GM18505 (cell line): ENCODE measurements around the gene SUPT20HL1.
"Not testable (repeated sequence)": the region's sequence is repeated elsewhere in the genome, so short reads cannot be mapped to it uniquely, and the experiment has no call there.

ENCODE experiments used
- ATAC-seq: cut with Tn5 transposase; IDR thresholded peaks from one replicate; pipeline ENCODE4 v1.9.1; 2021; ENCODE audit not compliant: unreplicated experiment
- POLR2A ChIP-seq: IDR thresholded peaks from 4 replicates; pipeline ENCODE4 v1.6.1; 2011; ENCODE audit warnings: borderline replicate concordance; ENCODE audit not compliant: insufficient read depth, insufficient read length; ENCODE audit errors: extremely low read depth

The SUPT20HL1 gene

GRCh38 chrX:24371391-24371972 is 11.0 kb downstream of the SUPT20HL1 start:
- peak; percentile 62 for ATAC-seq

DNA sequence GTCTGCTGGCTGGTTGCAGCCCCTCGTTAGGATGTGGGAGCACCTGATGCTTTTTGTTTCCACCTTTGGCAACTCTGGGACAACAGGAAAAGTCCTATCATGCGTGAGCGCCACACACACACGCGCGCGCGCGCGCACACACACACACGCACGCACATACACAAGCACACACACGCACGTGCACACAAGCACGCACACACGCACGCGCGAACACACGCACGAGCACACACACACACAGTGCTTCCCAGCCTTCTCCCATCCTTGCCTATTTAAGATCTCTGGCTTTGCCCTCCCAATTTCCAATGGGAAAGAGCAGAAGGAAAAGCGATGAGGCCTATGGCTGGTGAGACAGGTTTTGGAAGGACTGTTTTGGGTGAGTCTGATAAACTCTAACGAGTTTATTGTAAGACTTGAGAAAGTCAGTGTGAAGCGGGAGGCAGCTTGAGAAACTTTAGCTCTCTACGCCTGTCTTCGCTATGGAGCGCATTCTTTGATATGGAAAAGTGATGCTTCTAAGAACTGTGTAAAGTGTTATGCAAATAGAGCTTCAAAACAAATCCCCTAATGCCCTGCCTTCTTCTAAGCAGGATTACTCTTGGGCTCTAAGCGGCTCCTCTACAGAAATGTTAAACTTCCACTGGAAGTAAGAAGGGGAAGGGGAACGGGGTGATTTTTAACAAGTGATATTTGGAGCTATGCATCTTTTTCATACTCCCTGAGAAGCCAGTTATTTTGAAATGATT is 11.8 kb downstream of the SUPT20HL1 start:
- no peak for TF ChIP-seq POLR2A
- ATAC-seq: no peak

More at GRCh38 chrX:24371391-24371972, 11.0 kb downstream of the SUPT20HL1 start:
- no peak for TF ChIP-seq POLR2A

- no peak for ATAC-seq
- no peak for TF ChIP-seq POLR2A
Measured at GRCh38 chrX:24375600-24376131, 15.2 kb downstream of the SUPT20HL1 start.

DNA sequence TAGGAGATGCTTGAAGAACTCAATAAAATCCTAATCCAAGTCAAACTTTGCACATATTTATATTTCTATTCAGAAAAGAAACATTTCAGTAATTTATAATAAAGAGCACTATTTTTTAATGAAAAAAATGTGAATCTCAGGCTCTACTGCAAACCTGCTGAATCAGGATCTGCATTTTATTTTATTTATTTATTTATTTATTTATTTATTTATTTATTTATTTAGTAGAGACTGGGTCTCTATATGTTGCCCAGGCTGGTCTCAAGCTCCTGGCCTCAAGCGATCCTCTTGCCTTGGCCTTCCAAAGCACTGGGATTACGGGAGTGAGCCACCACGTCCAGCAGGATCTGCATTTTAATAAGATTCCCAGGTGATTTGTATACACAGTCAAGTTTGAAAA is 16.0 kb downstream of the SUPT20HL1 start:
- no peak for TF ChIP-seq POLR2A
- ATAC-seq: no peak

DNA sequence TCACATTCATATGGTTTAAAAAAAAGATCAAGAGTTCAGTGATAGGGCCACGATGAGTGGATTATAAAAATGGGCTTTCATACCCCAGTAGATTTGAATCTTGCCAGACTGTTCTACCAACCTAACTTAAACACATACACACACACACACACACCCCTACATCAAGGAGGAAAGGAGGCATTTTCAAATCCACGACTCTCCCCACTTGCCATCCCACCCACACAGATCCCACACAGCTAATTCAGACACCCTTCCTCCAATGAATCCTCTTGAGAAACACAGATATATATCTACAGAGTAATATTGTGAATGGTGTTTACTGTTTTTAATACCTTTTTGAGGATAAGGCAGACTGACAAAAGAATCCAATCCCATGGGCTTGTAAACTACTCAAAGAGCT is 16.8 kb downstream of the SUPT20HL1 start:
- ATAC-seq: no peak
- no peak for TF ChIP-seq POLR2A

- no peak for ATAC-seq
- no peak for TF ChIP-seq POLR2A
Measured at GRCh38 chrX:24377911-24378468, 17.6 kb downstream of the SUPT20HL1 start.

DNA sequence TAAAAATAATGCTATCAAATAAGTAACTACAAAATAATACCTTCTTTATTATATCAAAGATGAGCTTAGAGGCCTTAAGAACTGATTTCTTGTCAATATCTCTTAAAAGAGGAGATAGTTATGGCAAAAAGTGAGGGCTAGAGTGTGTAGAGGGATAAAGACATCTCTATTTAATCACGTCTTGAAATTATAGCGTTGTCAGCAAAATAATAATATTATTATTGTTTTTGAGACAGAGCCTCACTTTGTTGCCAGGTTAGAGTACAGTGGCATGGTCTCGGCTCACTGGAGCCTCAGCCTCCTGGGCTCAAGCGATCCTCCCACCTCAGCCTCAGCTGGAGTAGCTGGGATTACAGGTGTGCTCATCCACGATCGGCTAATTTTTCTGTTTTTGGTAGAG is 18.3 kb downstream of the SUPT20HL1 start:
- TF ChIP-seq POLR2A: no peak
- no peak for ATAC-seq

- TF ChIP-seq POLR2A: no peak
- ATAC-seq: no peak
Measured at GRCh38 chrX:24380262-24381187, 20.1 kb downstream of the SUPT20HL1 start.

- ATAC-seq: not testable (repeated sequence)
Measured at GRCh38 chrX:24382315-24382714, 21.9 kb downstream of the SUPT20HL1 start.

DNA sequence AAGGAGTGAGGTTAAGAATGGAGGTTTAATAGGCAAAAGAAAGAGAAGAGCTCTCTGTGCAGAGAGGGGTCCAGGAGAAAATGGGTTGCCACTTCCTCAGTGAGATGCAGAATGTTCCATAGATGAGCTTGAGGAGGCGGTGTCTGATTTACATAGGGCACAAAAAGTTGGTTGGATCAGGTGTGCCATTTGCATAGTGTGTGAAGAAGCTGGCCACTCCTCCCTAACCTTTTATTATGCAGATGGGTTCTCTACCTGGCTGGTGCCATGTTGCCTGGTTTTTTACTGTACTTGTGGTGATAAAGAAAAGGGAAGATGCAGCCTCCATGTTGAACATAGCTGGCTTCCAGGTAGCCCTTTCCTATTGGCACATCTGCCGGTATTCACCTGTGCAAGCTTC is 27.3 kb downstream of the SUPT20HL1 start:
- ATAC-seq: no peak
- no peak for TF ChIP-seq POLR2A

DNA sequence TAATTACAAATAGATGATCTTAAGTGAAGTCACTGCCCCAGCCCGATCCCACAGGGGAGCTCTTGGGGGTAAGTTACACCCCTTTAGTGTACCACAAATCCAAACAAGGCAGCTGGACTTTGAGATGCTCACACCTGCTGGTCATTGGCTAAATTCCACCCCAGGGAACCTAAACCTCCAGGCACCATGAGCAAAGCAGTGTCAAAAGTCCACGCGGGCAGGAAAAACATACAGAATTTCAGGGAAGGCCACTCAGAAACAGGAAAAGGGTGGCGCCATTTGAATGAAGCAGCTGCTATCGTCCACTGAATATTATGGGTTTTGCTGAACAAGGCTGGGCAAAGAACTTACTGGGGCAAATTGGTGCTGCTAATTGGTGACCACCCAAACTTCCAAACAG is 30.9 kb downstream of the SUPT20HL1 start:
- no peak for ATAC-seq

GRCh38 chrX:24391843-24392242 is 31.4 kb downstream of the SUPT20HL1 start:
- ATAC-seq: no peak
- TF ChIP-seq POLR2A: no peak

More for the DNA sequence above, 30.9 kb downstream of the SUPT20HL1 start:
- TF ChIP-seq POLR2A: no peak

- no peak for TF ChIP-seq POLR2A
- ATAC-seq: no peak
Measured at GRCh38 chrX:24392709-24393108, 32.3 kb downstream of the SUPT20HL1 start.
